ENCODE results near the gene UNK. TPM values are rescaled to one million over a fixed set of nuclear protein-coding genes. Genes with fewer than 3 reads are reported as not detected.

The UNK gene
- total RNA-seq, 1 experiment from 2014 or later = 51.4 TPM

GRCh38 chr17:75873587-75874322 lies 89.1 kb downstream of the UNK start:
- H3K9me3 ChIP-seq (replicated peaks) = no peaks in the 10 kb centered on the region
- H3K36me3 ChIP-seq = no peaks in the 10 kb centered on the region
- no peak for DNase-seq
- H3K27me3 ChIP-seq = no peaks in the 10 kb centered on the region
- no peak overlapping the region for H3K27ac ChIP-seq
- peaks cover 42% of the 10 kb centered on the region for H3K4me1 ChIP-seq
- no peak overlapping the region for H3K4me3 ChIP-seq

- H3K27ac ChIP-seq = no peak overlapping the region
- H3K4me3 ChIP-seq = no peak overlapping the region
- H3K9me3 ChIP-seq (replicated peaks) = no peaks in the 10 kb centered on the region
- DNase-seq = no peak
- H3K36me3 ChIP-seq = no peaks in the 10 kb centered on the region
- H3K27me3 ChIP-seq = no peaks in the 10 kb centered on the region
- peaks cover 37% of the 10 kb centered on the region for H3K4me1 ChIP-seq
Measured at GRCh38 chr17:75874323-75875181, 89.9 kb downstream of the UNK start.

Other genes with a start within 250 kb of the UNK start
- 0.02 TPM in 1 of 2 replicates, not detected in the other for gene MYO15B, start 197.0 kb upstream of the UNK start, total RNA-seq (2014; rRNA removed; shearing (Covaris generic))
- gene SMIM5, start 151.4 kb upstream of the UNK start, total RNA-seq (2014; rRNA removed; shearing (Covaris generic)) = 0.14 and 0.18 TPM in 2 replicates
- 25.9 and 28.1 TPM in 2 replicates for gene RECQL5, start 117.7 kb upstream of the UNK start, total RNA-seq (2014; rRNA removed; shearing (Covaris generic))
- gene SAP30BP, start 117.5 kb upstream of the UNK start, total RNA-seq (2014; rRNA removed; shearing (Covaris generic)) = 63.4 and 74.0 TPM in 2 replicates
- 4.3 and 8.8 TPM in 2 replicates for gene ITGB4, start 63.3 kb upstream of the UNK start, total RNA-seq (2014; rRNA removed; shearing (Covaris generic))
- 29.0 and 31.5 TPM in 2 replicates for gene GALK1, start 19.6 kb upstream of the UNK start, total RNA-seq (2014; rRNA removed; shearing (Covaris generic))
- 1.4 and 3.2 TPM in 2 replicates for gene UNC13D, start 59.6 kb downstream of the UNK start, total RNA-seq (2014; rRNA removed; shearing (Covaris generic))
- gene WBP2, start 70.5 kb downstream of the UNK start, total RNA-seq (2014; rRNA removed; shearing (Covaris generic)) = 36.3 and 38.3 TPM in 2 replicates
- 8.1 and 9.9 TPM in 2 replicates for gene TRIM47, start 93.8 kb downstream of the UNK start, total RNA-seq (2014; rRNA removed; shearing (Covaris generic))
- gene TRIM65, start 112.1 kb downstream of the UNK start, total RNA-seq (2014; rRNA removed; shearing (Covaris generic)) = 7.4 and 7.9 TPM in 2 replicates
- gene MRPL38, start 120.1 kb downstream of the UNK start, total RNA-seq (2014; rRNA removed; shearing (Covaris generic)) = 43.6 and 47.1 TPM in 2 replicates
- gene FBF1, start 156.2 kb downstream of the UNK start, total RNA-seq (2014; rRNA removed; shearing (Covaris generic)) = 10.3 and 13.5 TPM in 2 replicates
- 34.8 and 36.4 TPM in 2 replicates for gene ACOX1, start 194.4 kb downstream of the UNK start, total RNA-seq (2014; rRNA removed; shearing (Covaris generic))
- gene TEN1, start 194.4 kb downstream of the UNK start, total RNA-seq (2014; rRNA removed; shearing (Covaris generic)) = 11.8 and 17.7 TPM in 2 replicates
- 2.7 and 3.1 TPM in 2 replicates for gene CDK3, start 216.0 kb downstream of the UNK start, total RNA-seq (2014; rRNA removed; shearing (Covaris generic))
- gene EVPL, start 242.5 kb downstream of the UNK start, total RNA-seq (2014; rRNA removed; shearing (Covaris generic)) = 0.63 and 1.1 TPM in 2 replicates

Data from SJCRH30 (cell line).